Suppressor macrophage treated with lipopolysaccharide for 4 hours (primary cell): ENCODE results near the gene ADAM19.

Experiments used
- DNase-seq: peaks from one replicate; pipeline ENCODE4 v3.0.0-alpha.2; 2020

The ADAM19 gene

GRCh38 chr5:157594675-157595459 is 19.3 kb upstream of the ADAM19 start:
- peak; percentile 75 for DNase-seq

- DNase-seq = peak; percentile 79
Observed at GRCh38 chr5:157594257-157594656, 18.7 kb upstream of the ADAM19 start.

- DNase-seq = no peak
Observed at GRCh38 chr5:157593052-157593757, 17.6 kb upstream of the ADAM19 start.

GRCh38 chr5:157592594-157592993 is 17.0 kb upstream of the ADAM19 start:
- DNase-seq = peak; percentile 43

GRCh38 chr5:157590478-157590877 is 14.9 kb upstream of the ADAM19 start:
- no peak for DNase-seq

- no peak for DNase-seq
Observed at GRCh38 chr5:157584628-157585027, 9.1 kb upstream of the ADAM19 start.

GRCh38 chr5:157582731-157583620 is 7.4 kb upstream of the ADAM19 start:
- peak; percentile 86 for DNase-seq

- DNase-seq = peak; percentile 89
Observed at GRCh38 chr5:157581901-157582300, 6.3 kb upstream of the ADAM19 start.

- DNase-seq = no peak
Observed at GRCh38 chr5:157578079-157578780, 2.7 kb upstream of the ADAM19 start.

GRCh38 chr5:157576678-157577077 is 1.1 kb upstream of the ADAM19 start:
- DNase-seq = no peak

- peak; percentile 41 for DNase-seq
Observed at GRCh38 chr5:157574456-157575380, 857 bp downstream of the ADAM19 start.

GRCh38 chr5:157571357-157571827 is 4.2 kb downstream of the ADAM19 start:
- DNase-seq = peak; percentile 54

GRCh38 chr5:157570531-157571200 is 4.9 kb downstream of the ADAM19 start:
- peak; percentile 65 for DNase-seq

GRCh38 chr5:157568720-157569119 is 6.9 kb downstream of the ADAM19 start:
- no peak for DNase-seq

GRCh38 chr5:157568222-157568621 is 7.4 kb downstream of the ADAM19 start:
- DNase-seq = peak; percentile 39

GRCh38 chr5:157566902-157567489 is 8.6 kb downstream of the ADAM19 start:
- DNase-seq = peak; percentile 96

- DNase-seq = no peak
Observed at GRCh38 chr5:157563929-157564716, 11.5 kb downstream of the ADAM19 start.

GRCh38 chr5:157563373-157563928 is 12.1 kb downstream of the ADAM19 start:
- no peak for DNase-seq

- DNase-seq = no peak
Observed at GRCh38 chr5:157562111-157562581, 13.4 kb downstream of the ADAM19 start.
